ENCODE measurements around the gene TBC1D17.
A peak's percentile ranks its signal among the peaks of the same experiment; 100 is the strongest.

The TBC1D17 gene

GRCh38 chr19:49877020-49877878 lies at the start of gene TBC1D17, which contains the start of gene AKT1S1:
TSS of gene TBC1D17 (plus strand) at chr19:49877702. CDS start at chr19:49877724, 22 bp downstream.
TSS of gene AKT1S1 (minus strand) at chr19:49877355. CDS start at chr19:49873295, 4,060 bp downstream.
- peak; percentile 95 for DNase-seq (ENCODE audit: low spot score)
- TF ChIP-seq CTCF (IDR thresholded peaks at IDR 0.05; ENCODE audit: extremely low read depth, missing control alignments) = no peak

- no peak for TF ChIP-seq CTCF (IDR thresholded peaks at IDR 0.05; ENCODE audit: extremely low read depth, missing control alignments)
Observed at GRCh38 chr19:49829200-49829599, 48.3 kb upstream of the TBC1D17 start.

GRCh38 chr19:49829721-49830120 lies 47.8 kb upstream of the TBC1D17 start:
- no peak for TF ChIP-seq CTCF (IDR thresholded peaks at IDR 0.05; ENCODE audit: extremely low read depth, missing control alignments)
- no peak for DNase-seq (ENCODE audit: low spot score)

More at GRCh38 chr19:49829200-49829599, 48.3 kb upstream of the TBC1D17 start:
- DNase-seq (ENCODE audit: low spot score) = no peak

- DNase-seq (ENCODE audit: low spot score) = no peak
Observed at GRCh38 chr19:49830766-49831165, 46.7 kb upstream of the TBC1D17 start.

GRCh38 chr19:49831592-49831991 lies 45.9 kb upstream of the TBC1D17 start:
- TF ChIP-seq CTCF (IDR thresholded peaks at IDR 0.05; ENCODE audit: extremely low read depth, missing control alignments) = no peak

More at GRCh38 chr19:49830766-49831165, 46.7 kb upstream of the TBC1D17 start:
- TF ChIP-seq CTCF (IDR thresholded peaks at IDR 0.05; ENCODE audit: extremely low read depth, missing control alignments) = no peak

GRCh38 chr19:49832556-49832955 lies 44.9 kb upstream of the TBC1D17 start:
- DNase-seq (ENCODE audit: low spot score) = no peak
- no peak for TF ChIP-seq CTCF (IDR thresholded peaks at IDR 0.05; ENCODE audit: extremely low read depth, missing control alignments)

More at GRCh38 chr19:49831592-49831991, 45.9 kb upstream of the TBC1D17 start:
- DNase-seq (ENCODE audit: low spot score) = no peak

- TF ChIP-seq CTCF (IDR thresholded peaks at IDR 0.05; ENCODE audit: extremely low read depth, missing control alignments) = no peak
- DNase-seq (ENCODE audit: low spot score) = no peak
Observed at GRCh38 chr19:49833599-49833998, 43.9 kb upstream of the TBC1D17 start.

Data from GM20000 (cell line).